Upper lobe of left lung (tissue), 4 donors: Measurements from ENCODE around the gene BOC.

Source experiments
- EP300 ChIP-seq, 4 donors: sonication (generic); formaldehyde crosslinking; IDR thresholded peaks; one replicate each; pipeline ENCODE4 v1.5.1; 2017; ENCODE audit warnings: antibody characterized with exemption in 4 of 4, control low read depth in 2 of 4
- POLR2A ChIP-seq, 4 donors: fragments of 450-650 bp; IDR thresholded peaks; one replicate each; pipeline ENCODE4 v1.5.1; 2016 to 2017; ENCODE audit warnings: antibody characterized with exemption in 4 of 4, mild to moderate bottlenecking in 2 of 4
- POLR2AphosphoS5 ChIP-seq, 2 donors: sonication (generic); formaldehyde crosslinking; IDR thresholded peaks; one replicate each; pipeline ENCODE4 v1.5.1; 2017; ENCODE audit warnings: antibody characterized with exemption in 2 of 2
- TF ChIP-seq, protein P1 (sequence below), 6 experiments: fragments of 450-650 bp in 4 of 6; fragments of 200-600 bp in 2 of 6; sonication (generic) in 2 of 6; IDR thresholded peaks; one replicate each; pipeline ENCODE4 v1.5.1; 2016 to 2019; ENCODE audit warnings: antibody characterized with exemption in 6 of 6

DNA sequence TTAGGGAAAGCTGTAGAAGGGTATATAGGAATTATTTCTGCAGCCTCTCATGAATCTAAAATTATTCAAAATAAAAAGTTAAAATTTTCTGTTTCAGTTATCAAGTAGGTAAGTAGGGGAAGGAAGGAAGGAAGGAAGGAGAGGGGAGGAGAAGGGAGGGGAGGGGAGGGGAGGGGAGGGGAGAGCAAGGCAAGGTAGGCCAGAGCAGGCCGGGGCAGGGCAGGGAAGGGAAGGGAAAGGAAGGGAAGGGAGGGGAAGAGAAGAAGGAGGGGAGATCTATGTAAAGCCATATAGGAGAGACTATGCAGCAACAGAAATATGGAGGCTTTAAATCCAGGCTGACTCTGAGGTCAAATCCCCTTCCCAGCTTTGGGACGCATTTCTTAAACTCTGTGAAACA is 38.3 kb upstream of the BOC start:
- TF ChIP-seq, protein P1, sequence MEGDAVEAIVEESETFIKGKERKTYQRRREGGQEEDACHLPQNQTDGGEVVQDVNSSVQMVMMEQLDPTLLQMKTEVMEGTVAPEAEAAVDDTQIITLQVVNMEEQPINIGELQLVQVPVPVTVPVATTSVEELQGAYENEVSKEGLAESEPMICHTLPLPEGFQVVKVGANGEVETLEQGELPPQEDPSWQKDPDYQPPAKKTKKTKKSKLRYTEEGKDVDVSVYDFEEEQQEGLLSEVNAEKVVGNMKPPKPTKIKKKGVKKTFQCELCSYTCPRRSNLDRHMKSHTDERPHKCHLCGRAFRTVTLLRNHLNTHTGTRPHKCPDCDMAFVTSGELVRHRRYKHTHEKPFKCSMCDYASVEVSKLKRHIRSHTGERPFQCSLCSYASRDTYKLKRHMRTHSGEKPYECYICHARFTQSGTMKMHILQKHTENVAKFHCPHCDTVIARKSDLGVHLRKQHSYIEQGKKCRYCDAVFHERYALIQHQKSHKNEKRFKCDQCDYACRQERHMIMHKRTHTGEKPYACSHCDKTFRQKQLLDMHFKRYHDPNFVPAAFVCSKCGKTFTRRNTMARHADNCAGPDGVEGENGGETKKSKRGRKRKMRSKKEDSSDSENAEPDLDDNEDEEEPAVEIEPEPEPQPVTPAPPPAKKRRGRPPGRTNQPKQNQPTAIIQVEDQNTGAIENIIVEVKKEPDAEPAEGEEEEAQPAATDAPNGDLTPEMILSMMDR (IDR thresholded peaks at IDR 0.05): no peak
- no peak for TF ChIP-seq POLR2A (IDR thresholded peaks at IDR 0.05)
- TF ChIP-seq POLR2AphosphoS5 (IDR thresholded peaks at IDR 0.05): no peak
- TF ChIP-seq EP300 (IDR thresholded peaks at IDR 0.05): no peak
